HepG2 (cell line): ENCODE measurements around the gene ORC6.

Source experiments
- CBX5 ChIP-seq: sonication (generic); formaldehyde crosslinking; IDR thresholded peaks from 2 replicates; pipeline ENCODE4 v1.4.0; 2020; ENCODE audit warnings: missing genetic modification reagents, borderline replicate concordance
- DNMT1 ChIP-seq: sonication (generic); formaldehyde crosslinking; IDR thresholded peaks from 2 replicates; pipeline ENCODE4 v1.5.1; 2020; ENCODE audit warnings: mild to moderate bottlenecking, missing genetic modification reagents
- GTF2F1 ChIP-seq: fragments of 150-350 bp; IDR thresholded peaks from 2 replicates; pipeline ENCODE4 v1.6.1; 2014; ENCODE audit warnings: low read length
- GZF1 ChIP-seq: sonication (generic); formaldehyde crosslinking; IDR thresholded peaks from 2 replicates; pipeline ENCODE4 v1.5.1; 2020; ENCODE audit warnings: mild to moderate bottlenecking, missing genetic modification reagents
- NR2C2 ChIP-seq: sonication (generic); formaldehyde crosslinking; IDR thresholded peaks from 2 replicates; pipeline ENCODE4 v1.4.0; 2020; ENCODE audit warnings: missing genetic modification reagents, mild to moderate bottlenecking, moderate library complexity, borderline replicate concordance
- PHF21A ChIP-seq: sonication (generic); formaldehyde crosslinking; IDR thresholded peaks from 2 replicates; pipeline ENCODE4 v1.5.0; 2020; ENCODE audit warnings: mild to moderate bottlenecking, missing genetic modification reagents
- RAD21 ChIP-seq: fragments of 450-650 bp; formaldehyde crosslinking; IDR thresholded peaks from 2 replicates; pipeline ENCODE4 v1.5.0; 2020; ENCODE audit warnings: mild to moderate bottlenecking
- TBP ChIP-seq: sonication (generic); formaldehyde crosslinking; IDR thresholded peaks from 2 replicates; pipeline ENCODE4 v1.5.0; 2020; ENCODE audit warnings: missing genetic modification reagents
- ZFAT ChIP-seq: sonication (generic); formaldehyde crosslinking; conservative IDR thresholded peaks from 2 replicates; pipeline ENCODE4 v1.8.1; 2023; ENCODE audit warnings: missing genetic modification reagents, inconsistent platforms
- TF ChIP-seq, protein P1 (sequence below): sonication (generic); formaldehyde crosslinking; IDR thresholded peaks from 2 replicates; pipeline ENCODE4 v1.5.1; 2020; ENCODE audit warnings: missing genetic modification reagents, mild to moderate bottlenecking, borderline replicate concordance
- TF ChIP-seq, protein P2 (sequence below): sonication (generic); formaldehyde crosslinking; IDR thresholded peaks from 2 replicates; pipeline ENCODE4 v1.4.0; 2020; ENCODE audit warnings: missing genetic modification reagents

DNA sequence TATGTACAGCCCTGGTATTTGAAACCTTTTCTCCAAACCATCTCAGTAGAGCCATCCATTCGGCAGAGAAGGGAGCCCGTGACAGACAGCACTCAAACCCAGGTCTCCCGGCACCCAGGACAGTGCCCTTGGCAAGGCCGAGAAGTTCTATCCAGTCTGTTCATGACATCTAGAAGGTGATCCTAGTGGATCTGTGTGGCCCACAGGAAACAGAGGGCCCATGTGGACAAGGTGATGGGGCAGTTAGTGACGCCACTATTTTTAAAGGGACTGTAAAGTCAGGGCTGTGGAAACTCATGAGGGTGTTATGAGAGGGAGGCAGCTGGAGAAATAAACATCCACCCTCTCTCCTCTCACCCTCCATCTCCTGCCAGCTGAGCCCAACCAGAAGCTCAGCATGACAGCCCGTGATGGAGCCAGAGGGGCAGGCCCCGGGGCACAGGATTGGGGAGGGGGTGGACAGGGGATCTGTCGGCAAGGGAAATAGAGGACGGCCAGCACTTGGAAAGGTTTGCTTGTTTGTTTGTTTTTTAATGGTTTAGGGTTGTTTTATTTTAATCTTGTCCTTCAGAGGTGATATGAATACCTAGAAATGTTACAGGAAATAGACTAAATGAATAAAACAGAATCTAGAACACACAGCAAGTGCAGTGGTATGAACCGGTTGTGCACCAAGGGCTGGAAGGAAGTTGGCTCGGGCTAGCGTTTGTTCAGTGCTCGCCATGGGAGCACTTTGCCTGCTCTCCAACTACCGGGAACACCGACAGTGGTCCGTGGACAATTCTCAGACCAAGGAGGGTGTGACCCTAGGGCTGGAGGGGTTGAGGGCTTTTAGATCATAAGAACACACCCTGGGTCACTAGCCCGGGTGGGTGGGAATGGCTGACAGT lies 41.6 kb downstream of the ORC6 start:
- TF ChIP-seq PHF21A (CRISPR knock-in tag) (no peak), GTF2F1 (no peak), CBX5 (no peak), GZF1 (CRISPR knock-in tag) (no peak), DNMT1 (CRISPR knock-in tag) (no peak), ZFAT (CRISPR knock-in tag) (no peak), NR2C2 (no peak), RAD21 (CRISPR knock-in tag) (no peak), TBP (CRISPR knock-in tag) (no peak)
- TF ChIP-seq, protein P1, sequence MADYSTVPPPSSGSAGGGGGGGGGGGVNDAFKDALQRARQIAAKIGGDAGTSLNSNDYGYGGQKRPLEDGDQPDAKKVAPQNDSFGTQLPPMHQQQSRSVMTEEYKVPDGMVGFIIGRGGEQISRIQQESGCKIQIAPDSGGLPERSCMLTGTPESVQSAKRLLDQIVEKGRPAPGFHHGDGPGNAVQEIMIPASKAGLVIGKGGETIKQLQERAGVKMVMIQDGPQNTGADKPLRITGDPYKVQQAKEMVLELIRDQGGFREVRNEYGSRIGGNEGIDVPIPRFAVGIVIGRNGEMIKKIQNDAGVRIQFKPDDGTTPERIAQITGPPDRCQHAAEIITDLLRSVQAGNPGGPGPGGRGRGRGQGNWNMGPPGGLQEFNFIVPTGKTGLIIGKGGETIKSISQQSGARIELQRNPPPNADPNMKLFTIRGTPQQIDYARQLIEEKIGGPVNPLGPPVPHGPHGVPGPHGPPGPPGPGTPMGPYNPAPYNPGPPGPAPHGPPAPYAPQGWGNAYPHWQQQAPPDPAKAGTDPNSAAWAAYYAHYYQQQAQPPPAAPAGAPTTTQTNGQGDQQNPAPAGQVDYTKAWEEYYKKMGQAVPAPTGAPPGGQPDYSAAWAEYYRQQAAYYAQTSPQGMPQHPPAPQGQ (CRISPR knock-in tag) = no peak
- TF ChIP-seq, protein P2, sequence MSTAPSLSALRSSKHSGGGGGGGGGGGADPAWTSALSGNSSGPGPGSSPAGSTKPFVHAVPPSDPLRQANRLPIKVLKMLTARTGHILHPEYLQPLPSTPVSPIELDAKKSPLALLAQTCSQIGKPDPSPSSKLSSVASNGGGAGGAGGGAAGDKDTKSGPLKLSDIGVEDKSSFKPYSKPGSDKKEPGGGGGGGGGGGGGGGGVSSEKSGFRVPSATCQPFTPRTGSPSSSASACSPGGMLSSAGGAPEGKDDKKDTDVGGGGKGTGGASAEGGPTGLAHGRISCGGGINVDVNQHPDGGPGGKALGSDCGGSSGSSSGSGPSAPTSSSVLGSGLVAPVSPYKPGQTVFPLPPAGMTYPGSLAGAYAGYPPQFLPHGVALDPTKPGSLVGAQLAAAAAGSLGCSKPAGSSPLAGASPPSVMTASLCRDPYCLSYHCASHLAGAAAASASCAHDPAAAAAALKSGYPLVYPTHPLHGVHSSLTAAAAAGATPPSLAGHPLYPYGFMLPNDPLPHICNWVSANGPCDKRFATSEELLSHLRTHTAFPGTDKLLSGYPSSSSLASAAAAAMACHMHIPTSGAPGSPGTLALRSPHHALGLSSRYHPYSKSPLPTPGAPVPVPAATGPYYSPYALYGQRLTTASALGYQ (CRISPR knock-in tag) = no peak
